ENCODE data around the gene FHOD3.

Gene FHOD3

GRCh38 chr18:36673452-36673851 lies 375.9 kb downstream of the FHOD3 start:
- DNase-seq (ENCODE audit: low read depth in 1 of 2, low spot score in 1 of 2), result no peak
- no peaks in the 10 kb centered on the region for H3K27me3 ChIP-seq (ENCODE audit: insufficient read depth, poor library complexity, severe bottlenecking)
- H3K4me3 ChIP-seq (replicated peaks; ENCODE audit: insufficient read depth, low read length), result no peak overlapping the region
- H3K27ac ChIP-seq (replicated peaks), result no peak overlapping the region
- TF ChIP-seq CTCF (IDR thresholded peaks at IDR 0.05; ENCODE audit: insufficient read depth, low read length), result no peak
- TF ChIP-seq GABPA (IDR thresholded peaks at IDR 0.05; ENCODE audit: low read depth), result no peak
- no peak for TF ChIP-seq POLR2AphosphoS5 (IDR thresholded peaks at IDR 0.05; ENCODE audit: low read depth)
- no peak for TF ChIP-seq REST (IDR thresholded peaks at IDR 0.05; ENCODE audit: insufficient replicate concordance, low read depth)

- no peak for TF ChIP-seq REST (IDR thresholded peaks at IDR 0.05; ENCODE audit: insufficient replicate concordance, low read depth)
- no peak for TF ChIP-seq CTCF (IDR thresholded peaks at IDR 0.05; ENCODE audit: insufficient read depth, low read length)
- no peak for TF ChIP-seq GABPA (IDR thresholded peaks at IDR 0.05; ENCODE audit: low read depth)
- TF ChIP-seq SPI1 (IDR thresholded peaks at IDR 0.05; ENCODE audit: borderline replicate concordance, low read depth), result no peak
- TF ChIP-seq POLR2AphosphoS5 (IDR thresholded peaks at IDR 0.05; ENCODE audit: low read depth), result no peak
- Histone ChIP-seq H3K27ac (replicated peaks) (no peak overlapping the region), H3K27me3 (ENCODE audit: insufficient read depth, poor library complexity, severe bottlenecking) (peaks cover 3% of the 10 kb centered on the region), H3K4me3 (replicated peaks; ENCODE audit: insufficient read depth, low read length) (no peak overlapping the region)
- no peak for DNase-seq (ENCODE audit: low read depth in 1 of 2, low spot score in 1 of 2)
Measured at GRCh38 chr18:36675076-36675475, 377.6 kb downstream of the FHOD3 start.

GRCh38 chr18:36675542-36675941 lies 378.0 kb downstream of the FHOD3 start:
- H3K27ac ChIP-seq (replicated peaks), result no peak overlapping the region
- H3K4me3 ChIP-seq (replicated peaks; ENCODE audit: insufficient read depth, low read length), result no peak overlapping the region
- H3K27me3 ChIP-seq (ENCODE audit: insufficient read depth, poor library complexity, severe bottlenecking), result peaks cover 3% of the 10 kb centered on the region
- TF ChIP-seq POLR2AphosphoS5 (IDR thresholded peaks at IDR 0.05; ENCODE audit: low read depth), result no peak
- TF ChIP-seq REST (IDR thresholded peaks at IDR 0.05; ENCODE audit: insufficient replicate concordance, low read depth), result no peak
- no peak for TF ChIP-seq CTCF (IDR thresholded peaks at IDR 0.05; ENCODE audit: insufficient read depth, low read length)
- TF ChIP-seq SPI1 (IDR thresholded peaks at IDR 0.05; ENCODE audit: borderline replicate concordance, low read depth), result no peak
- no peak for TF ChIP-seq GABPA (IDR thresholded peaks at IDR 0.05; ENCODE audit: low read depth)
- DNase-seq (ENCODE audit: low read depth in 1 of 2, low spot score in 1 of 2), result no peak
